Activated gamma-delta T cell (primary cell): ENCODE results near the gene POPDC2.

Experiments used
- DNase-seq: peaks from one replicate; lab custom pipeline; 2025; lab: John Stamatoyannopoulos, UW

POPDC2 gene

GRCh38 chr3:119669906-119670570, 9.6 kb upstream of the POPDC2 start:
- DNase-seq, result no peak

- no peak for DNase-seq
Measured at GRCh38 chr3:119665954-119666559, 5.7 kb upstream of the POPDC2 start.

DNA sequence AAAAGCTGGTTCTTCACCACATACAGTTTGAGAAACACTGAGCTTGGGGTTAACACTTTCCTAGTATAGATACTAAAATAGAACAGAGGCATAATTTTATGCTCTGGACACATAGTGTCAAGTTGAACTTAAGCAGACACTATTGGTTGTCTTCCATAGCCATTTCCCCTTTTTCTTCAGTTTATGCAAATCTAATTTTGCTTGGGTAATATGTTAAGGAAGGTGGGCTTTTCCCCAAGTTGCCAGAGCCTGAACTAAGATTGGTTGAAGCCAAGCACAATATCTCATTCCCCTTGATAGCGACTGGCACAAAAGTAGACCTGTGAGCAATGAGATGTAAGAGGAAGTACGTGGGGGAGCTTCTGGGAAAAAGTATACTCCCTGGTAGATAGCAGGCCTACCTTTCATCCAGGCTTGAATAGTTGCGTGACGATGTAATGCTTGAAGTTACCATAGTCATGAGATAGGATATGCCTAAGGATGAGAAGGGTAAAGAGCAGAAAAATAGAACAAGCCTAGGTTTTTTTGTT, 4.5 kb upstream of the POPDC2 start:
- DNase-seq, result no peak

DNA sequence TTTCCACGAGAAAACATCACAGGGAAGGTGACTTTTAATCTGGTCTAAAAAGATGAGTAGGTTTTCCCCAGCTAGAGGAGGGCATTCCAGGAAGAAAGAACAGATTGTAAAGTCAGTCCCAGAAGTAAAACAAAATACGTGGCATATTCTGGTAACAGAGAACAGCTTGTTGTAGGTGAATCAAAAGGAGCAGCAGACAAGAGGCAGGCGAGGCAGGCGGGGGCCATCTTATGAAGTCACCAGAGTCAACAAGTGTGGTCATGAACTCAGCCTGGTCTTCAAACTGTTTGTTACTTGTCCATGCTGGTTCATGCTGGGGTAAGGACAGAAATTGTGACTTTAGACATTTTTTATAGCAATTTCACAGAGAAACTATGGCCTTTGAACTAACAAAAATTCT, 4.0 kb upstream of the POPDC2 start:
- DNase-seq, result no peak

- DNase-seq, result no peak
Measured at GRCh38 chr3:119663885-119664284, 3.5 kb upstream of the POPDC2 start.

GRCh38 chr3:119662604-119663373, 2.4 kb upstream of the POPDC2 start:
- DNase-seq, result no peak

DNA sequence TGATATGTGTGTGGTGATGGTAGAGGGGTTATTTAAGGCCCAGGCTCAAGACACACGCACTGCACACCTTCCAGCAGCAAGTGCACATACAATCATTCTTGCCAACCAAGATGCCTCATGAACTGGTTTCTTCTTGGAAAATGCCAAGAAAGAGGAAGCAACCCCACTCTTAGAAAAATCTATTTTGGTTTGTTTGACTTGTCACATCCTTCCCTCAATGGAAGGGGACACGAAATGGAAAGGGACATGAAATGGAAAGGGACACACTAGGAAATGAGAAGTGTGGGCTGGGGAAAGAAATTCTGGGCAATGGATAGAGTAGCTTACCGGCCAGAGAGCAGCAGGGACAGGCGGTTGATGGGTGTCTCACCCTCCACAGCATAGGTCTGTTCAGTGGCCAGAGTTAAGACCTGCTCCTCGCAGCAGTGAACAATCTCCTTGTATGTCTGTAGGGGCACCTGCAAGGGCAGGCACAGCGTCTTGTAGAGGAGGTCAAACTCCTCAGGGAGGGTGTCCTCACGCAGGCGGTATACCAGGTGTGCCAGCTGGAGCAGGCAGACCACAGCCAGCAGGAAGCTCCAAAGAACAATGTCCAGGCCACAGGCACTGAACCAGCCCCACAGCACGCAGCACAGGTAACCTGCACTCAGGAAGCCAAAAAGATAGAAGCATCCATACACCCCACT, 640 bp downstream of the POPDC2 start:
- DNase-seq, result no peak

DNA sequence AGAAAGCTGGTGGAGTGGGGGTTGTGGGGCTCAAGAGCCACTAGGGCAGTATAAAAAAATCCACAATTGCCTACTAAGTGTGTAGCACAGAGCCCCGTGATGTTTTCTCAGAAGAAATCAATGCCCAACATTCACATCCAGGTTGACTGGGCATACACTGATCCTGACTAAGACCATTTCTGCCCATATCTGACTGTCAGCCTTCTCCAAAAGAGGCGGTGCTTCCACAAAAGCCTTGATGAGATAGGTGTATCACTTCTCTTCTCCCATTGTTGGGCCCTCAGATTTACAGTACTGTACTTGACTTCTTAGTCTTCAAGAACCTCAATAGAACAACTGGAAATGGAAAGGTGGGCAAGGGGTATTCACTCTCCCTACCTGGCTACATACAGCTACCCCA, 1.4 kb downstream of the POPDC2 start:
- DNase-seq, result no peak

- DNase-seq, result no peak
Measured at GRCh38 chr3:119657887-119658702, 2.3 kb downstream of the POPDC2 start.

DNA sequence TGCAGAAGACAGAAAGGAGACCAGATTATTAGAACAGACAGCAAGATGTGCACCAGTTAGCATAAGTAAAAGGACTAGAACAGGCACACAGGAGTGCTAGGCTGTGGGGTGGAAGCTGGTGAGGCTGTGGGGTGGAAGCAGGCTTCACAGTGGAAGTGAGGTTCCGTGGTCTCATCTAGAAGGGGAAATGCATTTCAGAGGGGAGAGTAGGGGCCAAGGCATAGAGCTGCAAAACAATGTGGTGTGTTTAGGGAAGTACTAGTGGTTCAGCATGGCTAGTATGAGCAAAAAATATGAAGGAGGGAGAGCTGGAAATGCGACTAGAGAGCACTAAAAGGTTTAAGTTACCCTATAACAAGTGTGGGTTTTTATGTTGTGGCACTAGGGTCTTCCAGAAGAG, 6.5 kb downstream of the POPDC2 start:
- DNase-seq, result no peak

- no peak for DNase-seq
Measured at GRCh38 chr3:119652306-119653033, 7.9 kb downstream of the POPDC2 start.

DNA sequence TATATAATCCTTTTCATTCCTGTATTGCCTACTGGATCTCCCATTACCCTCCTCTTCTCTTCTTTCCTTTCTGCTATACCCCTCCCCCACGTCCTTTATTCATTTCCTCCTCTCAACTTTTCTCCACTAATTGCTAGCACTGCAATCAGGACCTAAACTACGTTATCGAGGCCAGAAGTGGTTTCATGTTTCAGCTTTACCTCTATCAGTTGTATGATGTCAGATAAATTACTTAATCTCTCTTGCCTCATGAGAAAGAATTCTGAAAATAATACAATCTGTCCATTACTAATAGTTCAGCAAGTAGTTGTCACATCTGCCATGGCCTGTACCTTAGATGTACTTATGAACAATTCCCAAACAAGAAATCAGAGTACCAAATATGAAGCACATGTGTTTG, 10.6 kb downstream of the POPDC2 start:
- DNase-seq, result no peak

GRCh38 chr3:119647843-119648575, 12.4 kb downstream of the POPDC2 start:
- DNase-seq, result no peak

GRCh38 chr3:119647171-119647570, 13.2 kb downstream of the POPDC2 start:
- DNase-seq, result no peak

- no peak for DNase-seq
Measured at GRCh38 chr3:119645813-119646212, 14.6 kb downstream of the POPDC2 start.

- DNase-seq, result no peak
Measured at GRCh38 chr3:119644481-119644880, 15.9 kb downstream of the POPDC2 start.

GRCh38 chr3:119643528-119643927, 16.9 kb downstream of the POPDC2 start:
- DNase-seq, result no peak

GRCh38 chr3:119642746-119643473, 17.5 kb downstream of the POPDC2 start:
- DNase-seq, result no peak

- DNase-seq, result no peak
Measured at GRCh38 chr3:119641416-119641815, 19.0 kb downstream of the POPDC2 start.
